Activated CD8-positive, alpha-beta memory T cell treated with anti-CD3 and anti-CD28 coated beads for 1 hour (primary cell): ENCODE measurements around the gene UNC5C.

Experiments
- DNase-seq, 2 donors: peaks; one replicate each; pipeline ENCODE4 v3.0.0-alpha.2; 2020; ENCODE audit warnings: low read depth in 1 of 2; ENCODE audit errors: extremely low read depth in 1 of 2

The UNC5C gene

GRCh38 chr4:95546866-95547714 lies 1.7 kb downstream of the UNC5C start:
- DNase-seq, result no peak

GRCh38 chr4:95546221-95546620 lies 2.6 kb downstream of the UNC5C start:
- DNase-seq, result no peak

- no peak for DNase-seq
Measured at GRCh38 chr4:95545546-95545945, 3.2 kb downstream of the UNC5C start.

DNA sequence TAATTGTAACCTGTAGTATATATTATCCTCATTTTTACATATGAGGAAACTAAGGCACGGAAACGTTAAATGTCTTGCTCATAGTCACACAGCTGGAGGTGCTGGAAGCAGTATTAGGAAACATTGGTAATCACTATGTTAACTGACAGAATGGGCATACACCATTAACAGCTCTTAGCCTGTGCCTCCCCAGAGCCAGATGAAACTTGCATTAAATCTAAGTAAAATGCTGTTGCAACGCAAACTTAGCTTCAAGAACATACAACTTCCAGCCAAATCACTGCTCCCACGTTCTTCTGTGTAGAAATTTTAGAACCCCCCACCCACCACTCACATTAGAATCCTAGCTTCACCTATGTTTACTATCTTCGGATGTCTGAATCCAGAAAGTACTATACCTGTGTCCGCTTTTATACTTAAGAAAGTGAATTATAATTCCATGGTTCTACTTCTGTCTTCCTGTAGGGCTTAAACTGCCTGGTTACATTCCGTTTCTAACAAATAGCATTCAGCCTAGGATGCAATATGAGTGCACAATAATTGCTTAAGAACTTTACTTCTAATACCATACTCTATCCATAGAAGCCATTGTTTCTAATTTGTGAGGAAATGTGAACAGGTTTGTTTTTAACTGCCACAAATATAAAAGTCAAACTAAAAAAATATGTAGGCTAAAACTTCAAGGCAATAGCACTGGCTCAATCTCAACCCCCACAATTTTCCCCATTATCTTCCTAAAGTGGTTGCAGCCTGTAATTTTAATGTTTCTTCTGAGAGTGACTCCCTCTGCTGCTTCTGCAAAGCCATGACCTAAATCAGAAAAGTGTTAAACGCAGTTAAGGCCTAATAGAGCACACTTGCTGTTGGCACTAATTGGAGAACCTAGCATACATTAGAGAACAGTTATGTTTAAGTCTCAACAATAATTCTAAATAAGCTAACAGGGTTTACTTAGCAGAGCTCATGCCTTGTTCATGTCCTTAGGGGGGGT lies 4.4 kb downstream of the UNC5C start:
- DNase-seq, result no peak

- no peak for DNase-seq
Measured at GRCh38 chr4:95541889-95542607, 6.7 kb downstream of the UNC5C start.

DNA sequence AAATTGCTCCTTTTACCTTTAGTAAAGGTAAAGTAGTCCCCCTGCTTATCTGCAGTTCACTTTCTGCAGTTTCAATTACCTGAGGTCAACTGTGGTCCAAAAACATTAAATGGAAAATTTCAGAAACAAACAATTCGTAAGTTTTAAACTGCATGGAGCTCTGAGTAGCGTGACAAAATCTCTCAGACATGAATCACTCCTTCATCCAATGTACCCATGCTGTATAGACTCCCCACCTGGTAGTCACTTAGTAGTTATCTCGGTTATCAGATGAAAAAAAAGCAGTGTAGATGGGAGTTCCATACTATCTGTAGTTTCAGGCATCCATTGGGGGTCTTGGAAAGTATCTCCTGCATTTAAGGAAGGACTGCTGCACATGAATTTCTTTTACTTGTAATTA lies 7.7 kb downstream of the UNC5C start:
- no peak for DNase-seq

GRCh38 chr4:95540227-95540626 lies 8.5 kb downstream of the UNC5C start:
- DNase-seq, result no peak

DNA sequence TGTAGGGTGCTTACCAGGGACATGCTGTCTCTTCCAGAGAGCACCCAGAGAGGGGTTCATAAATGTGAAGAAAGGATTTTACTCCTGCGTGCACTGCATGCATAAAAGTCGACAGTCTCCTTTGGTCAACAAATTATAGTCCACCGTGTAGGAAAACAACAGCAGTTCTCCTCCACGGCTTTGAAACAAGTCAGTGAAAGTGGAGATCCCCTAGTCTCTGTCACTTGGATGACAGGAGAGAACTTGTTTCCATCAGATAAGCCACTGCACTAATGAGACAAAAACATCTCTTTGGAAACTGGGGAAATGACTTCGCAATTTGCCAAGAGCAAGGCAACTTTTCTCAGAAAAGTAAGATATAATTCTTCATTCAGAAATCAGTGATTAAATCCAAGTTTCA lies 9.7 kb downstream of the UNC5C start:
- no peak for DNase-seq

GRCh38 chr4:95537863-95538488 lies 10.8 kb downstream of the UNC5C start:
- no peak for DNase-seq

DNA sequence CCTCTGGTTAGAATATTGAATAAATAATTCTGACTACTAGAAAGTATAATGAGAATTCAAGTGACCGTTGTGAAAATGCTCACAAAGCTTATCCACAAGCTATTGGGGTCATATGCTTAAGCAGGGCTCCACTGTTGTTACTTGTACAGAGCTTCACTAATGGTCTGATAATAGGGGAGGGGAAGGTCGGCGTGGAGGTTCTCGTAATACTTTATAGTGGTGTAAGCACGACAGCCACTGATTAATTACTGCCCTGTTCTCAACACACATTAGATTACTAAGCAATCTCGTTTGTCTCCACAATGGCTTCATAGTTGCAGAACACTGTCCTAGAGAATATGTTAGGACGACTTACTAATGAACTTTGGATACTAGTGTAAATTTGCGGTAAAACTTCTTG lies 11.6 kb downstream of the UNC5C start:
- no peak for DNase-seq

- no peak for DNase-seq
Measured at GRCh38 chr4:95536650-95537049, 12.1 kb downstream of the UNC5C start.

DNA sequence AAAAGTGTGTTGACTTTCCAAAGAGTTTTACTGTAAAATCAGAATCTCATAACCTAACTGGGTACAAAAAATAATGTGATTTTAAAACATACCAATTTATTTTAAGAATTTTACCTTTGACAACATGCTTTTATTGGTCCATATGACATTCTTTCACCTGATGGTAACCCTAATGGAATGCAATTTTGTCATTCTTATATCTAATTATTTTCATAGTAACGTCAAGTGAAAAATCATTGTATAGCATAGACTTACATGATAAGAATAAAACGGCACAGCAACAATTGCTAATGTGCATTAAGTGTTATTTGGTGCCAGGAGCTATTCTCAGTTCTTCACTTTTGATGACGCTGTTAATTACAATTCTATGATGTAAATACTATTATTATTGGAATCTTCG lies 13.6 kb downstream of the UNC5C start:
- no peak for DNase-seq

DNA sequence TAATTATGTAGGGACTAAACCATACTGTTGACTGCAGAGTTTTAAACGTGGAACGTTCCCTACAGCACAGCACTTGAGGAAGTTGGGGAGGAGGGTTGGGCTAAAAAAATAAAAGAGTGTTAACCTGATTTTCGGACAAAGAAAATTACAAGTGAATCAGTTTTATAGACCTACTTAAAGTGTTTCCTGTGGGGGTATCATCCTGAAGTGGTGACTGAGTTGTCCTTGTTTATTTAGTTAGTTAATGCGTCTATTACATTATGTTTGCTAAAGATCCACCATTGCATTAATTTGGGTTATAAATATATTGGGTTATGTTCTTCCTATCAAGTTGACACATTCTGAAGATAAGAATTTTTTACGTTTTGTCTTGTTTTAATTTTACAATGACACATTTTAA lies 14.7 kb downstream of the UNC5C start:
- no peak for DNase-seq

- no peak for DNase-seq
Measured at GRCh38 chr4:95533254-95533653, 15.5 kb downstream of the UNC5C start.

GRCh38 chr4:95532305-95532704 lies 16.5 kb downstream of the UNC5C start:
- no peak for DNase-seq

DNA sequence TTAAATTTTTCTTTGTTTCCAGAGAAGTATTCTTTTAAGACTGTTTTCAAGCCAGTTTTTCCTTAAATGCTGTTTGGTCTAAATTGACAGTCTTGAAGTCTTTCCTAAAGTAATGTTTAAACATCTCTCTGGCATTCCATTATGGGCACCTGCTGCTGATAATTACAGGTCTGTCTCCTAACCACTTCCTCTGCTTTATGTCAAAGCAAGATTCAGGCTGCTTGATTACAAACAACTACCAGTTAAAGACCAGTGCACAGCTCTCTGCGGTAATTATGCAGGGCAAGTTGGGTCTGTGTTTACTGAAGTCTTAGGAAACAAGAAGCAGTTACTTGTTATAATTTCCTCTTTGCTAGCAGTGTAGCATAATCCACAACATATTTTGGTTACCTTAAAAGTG lies 17.6 kb downstream of the UNC5C start:
- no peak for DNase-seq

- no peak for DNase-seq
Measured at GRCh38 chr4:95529946-95530345, 18.8 kb downstream of the UNC5C start.

GRCh38 chr4:95528388-95528948 lies 20.3 kb downstream of the UNC5C start:
- no peak for DNase-seq

DNA sequence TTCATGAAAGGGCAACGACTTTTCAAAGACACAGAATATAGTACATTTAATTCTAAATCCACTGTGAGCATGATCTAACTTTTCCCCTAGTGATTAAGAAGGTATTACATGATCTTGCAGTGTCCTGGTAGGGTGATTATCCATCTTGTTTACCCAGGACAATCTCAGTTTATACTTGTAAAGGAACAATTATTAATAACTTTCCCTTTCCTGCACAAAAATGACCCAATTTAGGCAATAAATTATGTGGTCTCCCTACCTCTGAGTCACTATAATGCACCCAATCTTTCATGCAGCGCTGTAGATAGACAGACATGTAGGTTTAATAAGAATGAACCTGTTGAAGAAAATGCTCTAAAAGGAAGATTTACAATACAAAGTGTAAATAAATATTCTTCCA lies 22.7 kb downstream of the UNC5C start:
- DNase-seq, result no peak

DNA sequence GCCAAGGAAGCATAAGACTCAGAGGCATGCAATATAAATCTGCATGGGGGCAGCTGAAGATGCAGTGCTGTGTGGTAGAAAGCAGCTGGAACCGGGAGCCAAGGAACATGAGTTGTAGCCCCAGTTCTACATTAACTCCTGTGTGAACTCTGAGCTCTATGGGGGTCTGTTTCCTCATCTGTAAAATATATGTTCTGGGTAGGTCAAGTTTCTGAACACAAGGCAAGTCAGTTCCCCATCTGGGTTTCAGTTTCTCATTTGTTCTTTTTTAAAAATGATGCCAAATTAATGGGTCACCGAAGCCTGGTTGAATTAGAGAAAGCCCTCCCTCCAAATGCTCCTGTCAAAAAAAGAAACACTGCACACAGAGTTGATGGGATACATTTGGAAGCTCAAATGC lies 24.0 kb downstream of the UNC5C start:
- no peak for DNase-seq
